ENCODE results near the gene GHRH.
A peak's percentile ranks its signal among the peaks of the same experiment; 100 is the strongest.

Gene GHRH

GRCh38 chr20:37237656-37238055 is 24.0 kb downstream of the GHRH start:
- no peak for DNase-seq (ENCODE audit: low read depth)

GRCh38 chr20:37236462-37236861 is 25.2 kb downstream of the GHRH start:
- no peak for DNase-seq (ENCODE audit: low read depth)

GRCh38 chr20:37235065-37235464 is 26.5 kb downstream of the GHRH start:
- no peak for DNase-seq (ENCODE audit: low read depth)

- no peak for DNase-seq (ENCODE audit: low read depth)
Observed at GRCh38 chr20:37234254-37234581, 27.4 kb downstream of the GHRH start.

- DNase-seq (ENCODE audit: low read depth) = no peak
Observed at GRCh38 chr20:37233548-37234253, 27.9 kb downstream of the GHRH start.

- DNase-seq (ENCODE audit: low read depth) = no peak
Observed at GRCh38 chr20:37231947-37232630, 29.5 kb downstream of the GHRH start.

GRCh38 chr20:37230200-37230599 is 31.4 kb downstream of the GHRH start:
- no peak for DNase-seq (ENCODE audit: low read depth)

- no peak for DNase-seq (ENCODE audit: low read depth)
Observed at GRCh38 chr20:37229357-37229756, 32.3 kb downstream of the GHRH start.

GRCh38 chr20:37228656-37229055 is 33.0 kb downstream of the GHRH start:
- no peak for DNase-seq (ENCODE audit: low read depth)

GRCh38 chr20:37228082-37228481 is 33.5 kb downstream of the GHRH start:
- DNase-seq (ENCODE audit: low read depth) = no peak

GRCh38 chr20:37226889-37227288 is 34.7 kb downstream of the GHRH start:
- DNase-seq (ENCODE audit: low read depth) = peak; percentile 32

GRCh38 chr20:37225146-37225545 is 36.5 kb downstream of the GHRH start:
- no peak for DNase-seq (ENCODE audit: low read depth)

- DNase-seq (ENCODE audit: low read depth) = peak; percentile 91
Observed at GRCh38 chr20:37223053-37223452, 38.6 kb downstream of the GHRH start.

GRCh38 chr20:37222086-37222485 is 39.5 kb downstream of the GHRH start:
- DNase-seq (ENCODE audit: low read depth) = no peak

GRCh38 chr20:37220731-37221130 is 40.9 kb downstream of the GHRH start:
- DNase-seq (ENCODE audit: low read depth) = peak; percentile 58

GRCh38 chr20:37219751-37220668 is 41.6 kb downstream of the GHRH start:
- DNase-seq (ENCODE audit: low read depth) = no peak

GRCh38 chr20:37218976-37219375 is 42.6 kb downstream of the GHRH start:
- no peak for DNase-seq (ENCODE audit: low read depth)

GRCh38 chr20:37218441-37218840 is 43.2 kb downstream of the GHRH start:
- DNase-seq (ENCODE audit: low read depth) = peak; percentile 9

GRCh38 chr20:37209661-37210314 is 51.8 kb downstream of the GHRH start:
- DNase-seq (ENCODE audit: low read depth) = no peak

- DNase-seq (ENCODE audit: low read depth) = no peak
Observed at GRCh38 chr20:37209193-37209592, 52.4 kb downstream of the GHRH start.

GRCh38 chr20:37207171-37207570 is 54.4 kb downstream of the GHRH start:
- no peak for DNase-seq (ENCODE audit: low read depth)

- no peak for DNase-seq (ENCODE audit: low read depth)
Observed at GRCh38 chr20:37205794-37206193, 55.8 kb downstream of the GHRH start.

Measured in EH (cell line).